Gastrocnemius medialis (tissue), 4 donors: ENCODE data around the gene USP34. TPM values are rescaled to one million over a fixed set of nuclear protein-coding genes. Genes with fewer than 3 reads are reported as not detected.

Source experiments
- ATAC-seq, 2 donors: fragments of 150-250 bp; one replicate each; pipeline ENCODE4 v1.9.1; 2016
- DNase-seq, 2 donors: peaks; one replicate each; pipeline ENCODE4 v3.0.0-alpha.2; 2019
- H3K27ac ChIP-seq, 4 donors: fragments of 200-600 bp; sonication (generic); 1 replicate in 1 of 4; 2 replicates in 3 of 4; pipeline ENCODE4 v1.5.1; 2016 to 2018; ENCODE audit warnings: mild to moderate bottlenecking in 2 of 4, moderate library complexity in 1 of 4
- H3K27me3 ChIP-seq, 3 donors: fragments of 200-600 bp; sonication (generic) in 2 of 3; 1 replicate in 1 of 3; 2 replicates in 2 of 3; pipeline versions ENCODE4 v1.5.1 to v1.6.0; 2016 to 2019; ENCODE audit warnings: mild to moderate bottlenecking in 1 of 3, moderate library complexity in 1 of 3
- H3K36me3 ChIP-seq, 2 donors: fragments of 200-600 bp; sonication (generic) in 1 of 2; one replicate each; pipeline ENCODE4 v1.5.1; 2017 to 2018
- H3K4me1 ChIP-seq, 2 donors: fragments of 200-600 bp; sonication (generic) in 1 of 2; one replicate each; pipeline ENCODE4 v1.5.1; 2016 to 2017; ENCODE audit warnings: mild to moderate bottlenecking in 2 of 2
- H3K4me3 ChIP-seq, 4 donors: fragments of 200-600 bp; sonication (generic) in 3 of 4; 1 replicate in 1 of 4; 2 replicates in 3 of 4; pipeline ENCODE4 v1.5.1; 2016 to 2019; ENCODE audit warnings: mild to moderate bottlenecking in 2 of 4
- H3K9me3 ChIP-seq, 3 donors: fragments of 200-600 bp; sonication (generic) in 2 of 3; 1 replicate in 1 of 3; 2 replicates in 2 of 3; pipeline ENCODE4 v1.5.1; 2016 to 2019
- CTCF ChIP-seq, 5 experiments: fragments of 450-650 bp in 3 of 5; fragments of 200-600 bp in 2 of 5; sonication (generic) in 2 of 5; IDR thresholded peaks in 4 of 5; conservative IDR thresholded peaks in 1 of 5; 1 replicate in 4 of 5; 2 replicates in 1 of 5; pipeline ENCODE4 v1.5.1; 2016 to 2019; ENCODE audit warnings: antibody characterized with exemption in 5 of 5, mild to moderate bottlenecking in 3 of 5, moderate library complexity in 3 of 5
- POLR2A ChIP-seq, 2 donors: fragments of 450-650 bp; IDR thresholded peaks; one replicate each; pipeline ENCODE4 v1.6.1; 2017; ENCODE audit warnings: antibody characterized with exemption in 2 of 2, mild to moderate bottlenecking in 2 of 2, moderate library complexity in 2 of 2
- in situ Hi-C, 4 donors: fragments of 200-750 bp; cut with MboI; loops; one replicate each; pipeline versions ENCODE4 v1.15.0 to v1.8.0; 2017; ENCODE audit warnings: low sequenced_read_pairs in 4 of 4
- intact Hi-C: fragments of 100-400 bp; cut with DNase I; formaldehyde crosslinking; loops from one replicate; pipeline ENCODE4 v1.15.1; 2023; ENCODE audit warnings: low total_unique reads
- total RNA-seq, 4 donors: library from RNA; depleted of rRNA; stranded (reverse); fragments of >200 nt; gene quantifications; one replicate each; pipeline versions ENCODE4 v1.1.0 to v1.2.3, GENCODE V29; 2016

The USP34 gene
- total RNA-seq, 4 donors from 2014 or later, result 64.5 to 150 (median 76.3) TPM

- TF ChIP-seq POLR2A (IDR thresholded peaks at IDR 0.05) (no peak), CTCF (IDR thresholded peaks at IDR 0.05 in 4 of 5, conservative IDR thresholded peaks at IDR 0.05 in 1 of 5) (no peak)
- intact Hi-C loops, result no loop called here
- Histone ChIP-seq H3K27ac (no peak overlapping the region), H3K36me3 (peaks cover 0 to 70% of the 10 kb centered on the region in 2 donors), H3K27me3 (no peaks in the 10 kb centered on the region), H3K4me3 (no peak overlapping the region), H3K9me3 (no peaks in the 10 kb centered on the region), H3K4me1 (no peaks in the 10 kb centered on the region)
- DNase-seq (no peak), ATAC-seq (no peak)
- in situ Hi-C loops, result no loop called here
Observed at GRCh38 chr2:61277756-61278155, 193.1 kb downstream of the USP34 start.

GRCh38 chr2:61275575-61276184 lies 195.2 kb downstream of the USP34 start:
- H3K4me1 ChIP-seq, result no peaks in the 10 kb centered on the region
- DNase-seq (no peak), ATAC-seq (no peak)
- no peak overlapping the region for H3K27ac ChIP-seq
- peaks cover 0 to 60% of the 10 kb centered on the region in 2 donors for H3K36me3 ChIP-seq
- TF ChIP-seq CTCF (IDR thresholded peaks at IDR 0.05 in 4 of 5, conservative IDR thresholded peaks at IDR 0.05 in 1 of 5), result no peak
- no peak for TF ChIP-seq POLR2A (IDR thresholded peaks at IDR 0.05)
- in situ Hi-C loops, result no loop called here
- intact Hi-C loops, result no loop called here
- no peak overlapping the region for H3K4me3 ChIP-seq
- no peaks in the 10 kb centered on the region for H3K27me3 ChIP-seq
- H3K9me3 ChIP-seq, result no peaks in the 10 kb centered on the region

- no peak for ATAC-seq
- intact Hi-C loops, result no loop called here
- Histone ChIP-seq H3K9me3 (no peaks in the 10 kb centered on the region), H3K36me3 (peaks cover 0 to 48% of the 10 kb centered on the region in 2 donors), H3K27ac (no peak overlapping the region), H3K4me1 (no peaks in the 10 kb centered on the region), H3K4me3 (no peak overlapping the region), H3K27me3 (no peaks in the 10 kb centered on the region)
- no peak for DNase-seq
- in situ Hi-C loops, result no loop called here
- no peak for TF ChIP-seq POLR2A (IDR thresholded peaks at IDR 0.05)
- TF ChIP-seq CTCF (IDR thresholded peaks at IDR 0.05 in 4 of 5, conservative IDR thresholded peaks at IDR 0.05 in 1 of 5), result no peak
Observed at GRCh38 chr2:61272421-61273070, 198.3 kb downstream of the USP34 start.

GRCh38 chr2:61268249-61268648 lies 202.6 kb downstream of the USP34 start:
- H3K36me3 ChIP-seq, result peaks cover 0 to 37% of the 10 kb centered on the region in 2 donors
- no peak overlapping the region for H3K27ac ChIP-seq
- H3K4me3 ChIP-seq, result no peak overlapping the region
- in situ Hi-C loops, result no loop called here
- ATAC-seq (no peak), DNase-seq (no peak)
- no peaks in the 10 kb centered on the region for H3K4me1 ChIP-seq
- TF ChIP-seq POLR2A (IDR thresholded peaks at IDR 0.05) (no peak), CTCF (IDR thresholded peaks at IDR 0.05 in 4 of 5, conservative IDR thresholded peaks at IDR 0.05 in 1 of 5) (no peak)
- no peaks in the 10 kb centered on the region for H3K27me3 ChIP-seq
- intact Hi-C loops, result no loop called here
- H3K9me3 ChIP-seq, result no peaks in the 10 kb centered on the region
